HG03045 (cell line): Measurements from ENCODE around the gene MOB1A.

Experiments
- ATAC-seq: cut with Tn5 transposase; IDR thresholded peaks from one replicate; pipeline ENCODE4 v1.9.1; 2021; ENCODE audit warnings: mild to moderate bottlenecking, moderate library complexity; ENCODE audit not compliant: unreplicated experiment

The MOB1A gene

GRCh38 chr2:74109551-74109950, 69.1 kb downstream of the MOB1A start:
- no peak for ATAC-seq

- no peak for ATAC-seq
These were observed 71.6 kb downstream of the MOB1A start for GRCh38 chr2:74107071-74107470.

DNA sequence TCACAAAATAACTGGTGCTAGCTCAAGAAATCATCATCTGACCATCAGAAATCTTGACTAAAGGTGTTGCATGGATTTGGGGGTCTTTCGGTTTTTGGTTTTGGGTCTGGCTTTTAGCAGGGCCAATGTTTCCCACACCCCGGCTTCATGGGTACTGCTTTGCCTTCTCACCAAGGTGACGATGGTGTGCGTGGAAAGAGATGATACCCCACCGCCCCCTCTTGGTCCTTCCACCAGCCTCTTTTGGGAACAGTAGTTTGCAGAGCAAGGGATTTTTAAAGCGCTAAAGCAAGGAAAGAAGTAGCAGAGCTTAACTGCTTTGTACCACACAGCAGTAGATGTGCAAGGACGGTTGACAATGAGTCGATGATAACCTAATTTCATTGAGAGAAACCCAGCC, 73.3 kb downstream of the MOB1A start:
- ATAC-seq, result no peak

DNA sequence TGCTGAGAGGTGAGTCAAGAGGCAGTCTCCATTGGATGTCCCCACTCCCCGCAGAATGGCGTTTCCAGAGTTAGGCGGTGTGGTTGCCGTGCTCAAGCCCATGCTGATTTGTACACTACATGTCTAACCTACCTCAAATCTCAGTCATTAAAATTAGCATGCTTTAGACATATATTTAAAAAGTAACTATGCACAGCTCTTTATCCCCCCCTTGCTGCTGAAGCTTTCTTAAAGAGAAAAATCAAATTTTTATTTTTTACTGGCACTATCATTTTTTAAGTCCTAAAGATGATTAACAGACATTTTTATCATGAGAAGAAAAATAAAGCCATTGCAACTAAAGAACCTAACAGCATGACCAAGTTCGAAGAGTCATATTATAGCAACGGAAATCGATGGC, 73.8 kb downstream of the MOB1A start:
- no peak for ATAC-seq

GRCh38 chr2:74103763-74104162, 74.9 kb downstream of the MOB1A start:
- no peak for ATAC-seq
